HepG2 (cell line): ENCODE data around the gene EPB41L5. TPM values are rescaled to one million over a fixed set of nuclear protein-coding genes. Genes with fewer than 3 reads are reported as not detected.

Experiments
- EZH2 ChIP-seq: conservative IDR thresholded peaks from 2 replicates; pipeline ENCODE4 v1.6.1; 2012; ENCODE audit warnings: mild to moderate bottlenecking, low read depth, low read length, moderate library complexity
- SRSF9 ChIP-seq: fragments of 200-400 bp; formaldehyde crosslinking; IDR thresholded peaks from 2 replicates; pipeline ENCODE4 v1.6.1; 2018; ENCODE audit warnings: borderline replicate concordance, mild to moderate bottlenecking, low read depth, low read length; ENCODE audit not compliant: insufficient read depth, poor library complexity, severe bottlenecking
- ZNF510 ChIP-seq: sonication (generic); formaldehyde crosslinking; IDR thresholded peaks from 2 replicates; pipeline ENCODE4 v1.4.0; 2020; ENCODE audit warnings: low read depth, mild to moderate bottlenecking, missing genetic modification reagents
- polyA plus RNA-seq, 8 experiments: library from polyadenylated mRNA; depleted of rRNA in 3 of 8; stranded (reverse) in 7 of 8; unstranded in 1 of 8; fragments of >200 nt; fragmentation: Illumina TruSeq in 4 of 8; extraction: Trizol in 4 of 8; gene quantifications; 2 replicates each; pipeline versions ENCODE4 v1.2.1 to v1.2.3, GENCODE V29; 2011 to 2016; ENCODE audit warnings: low read depth in 4 of 8, missing spikeins in 1 of 8, mixed read lengths in 1 of 8; ENCODE audit not compliant: insufficient read depth in 1 of 8
- total RNA-seq, 5 experiments: library from RNA; depleted of rRNA; stranded (reverse); fragments of >200 nt; fragmentation: Illumina TruSeq; extraction: Trizol; gene quantifications; 2 replicates each; pipeline ENCODE4 v1.2.3, GENCODE V29; 2016; ENCODE audit warnings: low read depth in 1 of 5
- TF ChIP-seq, protein P1 (sequence below), 2 experiments: fragments of 450-650 bp in 1 of 2; sonication (generic) in 1 of 2; formaldehyde crosslinking in 1 of 2; IDR thresholded peaks; 2 replicates each; pipeline versions ENCODE4 v1.6.1 to v1.8.0; 2016 to 2022; ENCODE audit warnings: antibody characterized with exemption in 1 of 2, mild to moderate bottlenecking in 1 of 2, missing genetic modification reagents in 1 of 2
- TF ChIP-seq, protein P2 (sequence below): sonication (generic); formaldehyde crosslinking; IDR thresholded peaks from 2 replicates; pipeline ENCODE4 v1.5.0; 2020; ENCODE audit warnings: mild to moderate bottlenecking, missing genetic modification reagents, borderline replicate concordance
- TF ChIP-seq, protein P3 (sequence below): sonication (generic); formaldehyde crosslinking; IDR thresholded peaks from 2 replicates; pipeline ENCODE4 v1.5.1; 2020; ENCODE audit warnings: mild to moderate bottlenecking, missing genetic modification reagents
- TF ChIP-seq, protein P4 (sequence below): sonication (generic); formaldehyde crosslinking; conservative IDR thresholded peaks from 2 replicates; pipeline ENCODE4 v1.4.0; 2020; ENCODE audit warnings: missing genetic modification reagents

The EPB41L5 gene
- total and polyA plus RNA-seq, 2 of the 13 experiments (the other 11 are each of a cell fraction or from before 2014, with no cell fraction given), result 40.5 to 47.5 TPM

DNA sequence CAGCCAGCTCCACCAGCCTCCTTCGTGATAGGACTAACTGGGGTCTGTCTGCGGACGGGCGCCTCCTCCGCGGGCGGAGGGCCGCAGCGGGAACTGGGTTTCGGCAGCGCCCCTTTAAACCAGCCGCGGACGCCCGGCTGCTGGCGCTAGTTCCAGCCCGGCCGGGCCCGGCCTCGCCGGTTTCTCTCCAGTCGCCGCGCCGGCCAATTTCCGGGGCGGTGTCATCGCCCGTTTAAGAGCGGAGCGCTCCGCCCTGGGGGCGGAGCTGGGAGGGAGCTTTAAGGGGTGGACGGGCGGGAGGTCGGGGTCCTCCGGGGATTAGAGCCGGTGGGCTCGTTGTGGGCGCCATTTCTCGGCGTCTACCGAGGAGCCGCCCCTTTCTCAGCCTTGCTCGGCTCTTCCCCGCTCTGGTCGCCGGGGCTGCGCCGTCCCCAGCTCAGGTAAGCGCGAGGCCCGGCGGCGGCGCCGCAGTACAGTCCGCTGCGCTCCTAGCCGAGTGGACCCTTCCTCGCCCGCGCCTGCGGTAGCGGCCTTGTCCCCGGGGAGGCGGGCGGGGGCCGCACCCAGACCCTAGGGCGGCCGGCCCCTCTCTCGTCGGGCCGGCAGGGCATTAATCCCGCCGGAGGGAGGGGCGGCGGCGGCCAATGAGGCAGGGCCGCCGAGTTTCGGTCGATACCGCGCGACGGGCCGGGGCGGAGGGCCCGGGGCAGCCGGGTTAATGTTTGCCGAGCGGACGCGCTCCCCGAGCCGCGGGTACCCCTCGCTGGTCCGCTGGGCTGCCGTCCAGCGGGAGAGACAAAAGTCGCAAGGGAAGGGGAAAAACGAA is at the start of gene EPB41L5 (continued):
- TF ChIP-seq, protein P1, sequence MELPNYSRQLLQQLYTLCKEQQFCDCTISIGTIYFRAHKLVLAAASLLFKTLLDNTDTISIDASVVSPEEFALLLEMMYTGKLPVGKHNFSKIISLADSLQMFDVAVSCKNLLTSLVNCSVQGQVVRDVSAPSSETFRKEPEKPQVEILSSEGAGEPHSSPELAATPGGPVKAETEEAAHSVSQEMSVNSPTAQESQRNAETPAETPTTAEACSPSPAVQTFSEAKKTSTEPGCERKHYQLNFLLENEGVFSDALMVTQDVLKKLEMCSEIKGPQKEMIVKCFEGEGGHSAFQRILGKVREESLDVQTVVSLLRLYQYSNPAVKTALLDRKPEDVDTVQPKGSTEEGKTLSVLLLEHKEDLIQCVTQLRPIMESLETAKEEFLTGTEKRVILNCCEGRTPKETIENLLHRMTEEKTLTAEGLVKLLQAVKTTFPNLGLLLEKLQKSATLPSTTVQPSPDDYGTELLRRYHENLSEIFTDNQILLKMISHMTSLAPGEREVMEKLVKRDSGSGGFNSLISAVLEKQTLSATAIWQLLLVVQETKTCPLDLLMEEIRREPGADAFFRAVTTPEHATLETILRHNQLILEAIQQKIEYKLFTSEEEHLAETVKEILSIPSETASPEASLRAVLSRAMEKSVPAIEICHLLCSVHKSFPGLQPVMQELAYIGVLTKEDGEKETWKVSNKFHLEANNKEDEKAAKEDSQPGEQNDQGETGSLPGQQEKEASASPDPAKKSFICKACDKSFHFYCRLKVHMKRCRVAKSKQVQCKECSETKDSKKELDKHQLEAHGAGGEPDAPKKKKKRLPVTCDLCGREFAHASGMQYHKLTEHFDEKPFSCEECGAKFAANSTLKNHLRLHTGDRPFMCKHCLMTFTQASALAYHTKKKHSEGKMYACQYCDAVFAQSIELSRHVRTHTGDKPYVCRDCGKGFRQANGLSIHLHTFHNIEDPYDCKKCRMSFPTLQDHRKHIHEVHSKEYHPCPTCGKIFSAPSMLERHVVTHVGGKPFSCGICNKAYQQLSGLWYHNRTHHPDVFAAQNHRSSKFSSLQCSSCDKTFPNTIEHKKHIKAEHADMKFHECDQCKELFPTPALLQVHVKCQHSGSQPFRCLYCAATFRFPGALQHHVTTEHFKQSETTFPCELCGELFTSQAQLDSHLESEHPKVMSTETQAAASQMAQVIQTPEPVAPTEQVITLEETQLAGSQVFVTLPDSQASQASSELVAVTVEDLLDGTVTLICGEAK (IDR thresholded peaks at IDR 0.05), result no peak
- TF ChIP-seq, protein P1 (CRISPR knock-in tag; IDR thresholded peaks at IDR 0.05), result peak; percentile 83
- TF ChIP-seq, protein P2, sequence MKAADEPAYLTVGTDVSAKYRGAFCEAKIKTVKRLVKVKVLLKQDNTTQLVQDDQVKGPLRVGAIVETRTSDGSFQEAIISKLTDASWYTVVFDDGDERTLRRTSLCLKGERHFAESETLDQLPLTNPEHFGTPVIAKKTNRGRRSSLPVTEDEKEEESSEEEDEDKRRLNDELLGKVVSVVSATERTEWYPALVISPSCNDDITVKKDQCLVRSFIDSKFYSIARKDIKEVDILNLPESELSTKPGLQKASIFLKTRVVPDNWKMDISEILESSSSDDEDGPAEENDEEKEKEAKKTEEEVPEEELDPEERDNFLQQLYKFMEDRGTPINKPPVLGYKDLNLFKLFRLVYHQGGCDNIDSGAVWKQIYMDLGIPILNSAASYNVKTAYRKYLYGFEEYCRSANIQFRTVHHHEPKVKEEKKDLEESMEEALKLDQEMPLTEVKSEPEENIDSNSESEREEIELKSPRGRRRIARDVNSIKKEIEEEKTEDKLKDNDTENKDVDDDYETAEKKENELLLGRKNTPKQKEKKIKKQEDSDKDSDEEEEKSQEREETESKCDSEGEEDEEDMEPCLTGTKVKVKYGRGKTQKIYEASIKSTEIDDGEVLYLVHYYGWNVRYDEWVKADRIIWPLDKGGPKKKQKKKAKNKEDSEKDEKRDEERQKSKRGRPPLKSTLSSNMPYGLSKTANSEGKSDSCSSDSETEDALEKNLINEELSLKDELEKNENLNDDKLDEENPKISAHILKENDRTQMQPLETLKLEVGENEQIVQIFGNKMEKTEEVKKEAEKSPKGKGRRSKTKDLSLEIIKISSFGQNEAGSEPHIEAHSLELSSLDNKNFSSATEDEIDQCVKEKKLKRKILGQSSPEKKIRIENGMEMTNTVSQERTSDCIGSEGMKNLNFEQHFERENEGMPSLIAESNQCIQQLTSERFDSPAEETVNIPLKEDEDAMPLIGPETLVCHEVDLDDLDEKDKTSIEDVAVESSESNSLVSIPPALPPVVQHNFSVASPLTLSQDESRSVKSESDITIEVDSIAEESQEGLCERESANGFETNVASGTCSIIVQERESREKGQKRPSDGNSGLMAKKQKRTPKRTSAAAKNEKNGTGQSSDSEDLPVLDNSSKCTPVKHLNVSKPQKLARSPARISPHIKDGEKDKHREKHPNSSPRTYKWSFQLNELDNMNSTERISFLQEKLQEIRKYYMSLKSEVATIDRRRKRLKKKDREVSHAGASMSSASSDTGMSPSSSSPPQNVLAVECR, result peak; percentile 96
- TF ChIP-seq SRSF9 (no peak), EZH2 (no peak), ZNF510 (0 out of 2 replicates have a peak, but pooled peaks have one; percentile 38)
- TF ChIP-seq, protein P3, sequence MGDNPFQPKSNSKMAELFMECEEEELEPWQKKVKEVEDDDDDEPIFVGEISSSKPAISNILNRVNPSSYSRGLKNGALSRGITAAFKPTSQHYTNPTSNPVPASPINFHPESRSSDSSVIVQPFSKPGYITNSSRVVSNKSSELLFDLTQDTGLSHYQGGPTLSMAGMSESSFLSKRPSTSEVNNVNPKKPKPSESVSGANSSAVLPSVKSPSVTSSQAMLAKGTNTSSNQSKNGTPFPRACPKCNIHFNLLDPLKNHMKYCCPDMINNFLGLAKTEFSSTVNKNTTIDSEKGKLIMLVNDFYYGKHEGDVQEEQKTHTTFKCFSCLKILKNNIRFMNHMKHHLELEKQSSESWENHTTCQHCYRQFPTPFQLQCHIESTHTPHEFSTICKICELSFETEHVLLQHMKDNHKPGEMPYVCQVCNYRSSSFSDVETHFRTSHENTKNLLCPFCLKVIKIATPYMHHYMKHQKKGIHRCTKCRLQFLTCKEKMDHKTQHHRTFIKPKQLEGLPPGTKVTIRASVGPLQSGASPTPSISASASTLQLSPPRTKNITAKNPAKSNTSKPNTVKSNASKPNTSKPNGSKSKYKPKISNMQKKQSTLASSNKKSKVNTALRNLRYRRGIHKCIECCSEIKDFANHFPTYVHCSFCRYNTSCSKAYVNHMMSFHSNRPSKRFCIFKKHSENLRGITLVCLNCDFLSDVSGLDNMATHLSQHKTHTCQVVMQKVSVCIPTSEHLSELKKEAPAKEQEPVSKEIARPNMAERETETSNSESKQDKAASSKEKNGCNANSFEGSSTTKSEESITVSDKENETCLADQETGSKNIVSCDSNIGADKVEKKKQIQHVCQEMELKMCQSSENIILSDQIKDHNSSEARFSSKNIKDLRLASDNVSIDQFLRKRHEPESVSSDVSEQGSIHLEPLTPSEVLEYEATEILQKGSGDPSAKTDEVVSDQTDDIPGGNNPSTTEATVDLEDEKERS (CRISPR knock-in tag), result no peak
- TF ChIP-seq, protein P4, sequence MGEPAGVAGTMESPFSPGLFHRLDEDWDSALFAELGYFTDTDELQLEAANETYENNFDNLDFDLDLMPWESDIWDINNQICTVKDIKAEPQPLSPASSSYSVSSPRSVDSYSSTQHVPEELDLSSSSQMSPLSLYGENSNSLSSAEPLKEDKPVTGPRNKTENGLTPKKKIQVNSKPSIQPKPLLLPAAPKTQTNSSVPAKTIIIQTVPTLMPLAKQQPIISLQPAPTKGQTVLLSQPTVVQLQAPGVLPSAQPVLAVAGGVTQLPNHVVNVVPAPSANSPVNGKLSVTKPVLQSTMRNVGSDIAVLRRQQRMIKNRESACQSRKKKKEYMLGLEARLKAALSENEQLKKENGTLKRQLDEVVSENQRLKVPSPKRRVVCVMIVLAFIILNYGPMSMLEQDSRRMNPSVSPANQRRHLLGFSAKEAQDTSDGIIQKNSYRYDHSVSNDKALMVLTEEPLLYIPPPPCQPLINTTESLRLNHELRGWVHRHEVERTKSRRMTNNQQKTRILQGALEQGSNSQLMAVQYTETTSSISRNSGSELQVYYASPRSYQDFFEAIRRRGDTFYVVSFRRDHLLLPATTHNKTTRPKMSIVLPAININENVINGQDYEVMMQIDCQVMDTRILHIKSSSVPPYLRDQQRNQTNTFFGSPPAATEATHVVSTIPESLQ (CRISPR knock-in tag), result no peak; the same call in 1 of the 2 replicates
